ENCODE data around the gene CPXM2. TPM values are rescaled to one million over a fixed set of nuclear protein-coding genes. Genes with fewer than 3 reads are reported as not detected.

Gene CPXM2
- polyA plus RNA-seq, 2 of the 4 experiments (the other 2 are of a cell fraction): not detected

GRCh38 chr10:123929791-123930190 lies 38.2 kb upstream of the CPXM2 start:
- CTCF ChIA-PET: interaction anchor here (1.2 to 1.8 kb wide), 3 partner anchors 32 to 347 kb away, joined by 3 to 6 read pairs (median 4); no protein-coding TSS in a partner anchor
- POLR2A ChIA-PET: no interaction called here

GRCh38 chr10:123928427-123928826 lies 36.8 kb upstream of the CPXM2 start:
- TF ChIP-seq TP53 (CRISPR knock-in tag; IDR thresholded peaks at IDR 0.05): no peak
- TF ChIP-seq BCL3 (IDR thresholded peaks at IDR 0.05): no peak
- TF ChIP-seq NFE2L2 (conservative IDR thresholded peaks at IDR 0.05; ENCODE audit: low read length): no peak
- TF ChIP-seq POLR2A (IDR thresholded peaks at IDR 0.05; ENCODE audit: low read length): no peak
- Histone ChIP-seq H3K27ac (no peak overlapping the region), H3K4me3 (no peak overlapping the region), H3K4me2 (no peak overlapping the region), H3K4me1 (no peaks in the 10 kb centered on the region), H3K9me3 (peaks cover 33% of the 10 kb centered on the region)
- FAIRE-seq (no peak), ATAC-seq (no peak), DNase-seq (ENCODE audit: low read depth in 1 of 2, low spot score in 1 of 2) (no peak)
- ChIA-PET POLR2A (no interaction called here), CTCF (interaction anchor here (1.3 to 1.6 kb wide), 2 partner anchors 9 to 346 kb away, joined by 3 to 5 read pairs; no protein-coding TSS in a partner anchor)
- WGBS (ENCODE audit: missing lambda C conversion rate): 86% methylated on average over 1 of the region's 2 CpGs

More at GRCh38 chr10:123929791-123930190, 38.2 kb upstream of the CPXM2 start:
- H3K4me1 ChIP-seq: no peaks in the 10 kb centered on the region
- no peak for DNase-seq (ENCODE audit: low read depth in 1 of 2, low spot score in 1 of 2)
- H3K4me3 ChIP-seq: no peak overlapping the region
- H3K9me3 ChIP-seq: peaks cover 33% of the 10 kb centered on the region
- no peak overlapping the region for H3K4me2 ChIP-seq
- WGBS (ENCODE audit: missing lambda C conversion rate): 0% methylated on average over 5 of the region's 7 CpGs
- ATAC-seq: no peak
- no peak for TF ChIP-seq MAZ (IDR thresholded peaks at IDR 0.05; ENCODE audit: borderline replicate concordance, low read depth, low read length)
- no peak for TF ChIP-seq ESRRA (IDR thresholded peaks at IDR 0.05; ENCODE audit: borderline replicate concordance, low read length)
- TF ChIP-seq, protein P1, sequence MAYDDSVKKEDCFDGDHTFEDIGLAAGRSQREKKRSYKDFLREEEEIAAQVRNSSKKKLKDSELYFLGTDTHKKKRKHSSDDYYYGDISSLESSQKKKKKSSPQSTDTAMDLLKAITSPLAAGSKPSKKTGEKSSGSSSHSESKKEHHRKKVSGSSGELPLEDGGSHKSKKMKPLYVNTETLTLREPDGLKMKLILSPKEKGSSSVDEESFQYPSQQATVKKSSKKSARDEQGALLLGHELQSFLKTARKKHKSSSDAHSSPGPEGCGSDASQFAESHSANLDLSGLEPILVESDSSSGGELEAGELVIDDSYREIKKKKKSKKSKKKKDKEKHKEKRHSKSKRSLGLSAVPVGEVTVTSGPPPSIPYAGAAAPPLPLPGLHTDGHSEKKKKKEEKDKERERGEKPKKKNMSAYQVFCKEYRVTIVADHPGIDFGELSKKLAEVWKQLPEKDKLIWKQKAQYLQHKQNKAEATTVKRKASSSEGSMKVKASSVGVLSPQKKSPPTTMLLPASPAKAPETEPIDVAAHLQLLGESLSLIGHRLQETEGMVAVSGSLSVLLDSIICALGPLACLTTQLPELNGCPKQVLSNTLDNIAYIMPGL (CRISPR knock-in tag; IDR thresholded peaks at IDR 0.05; ENCODE audit: borderline replicate concordance): no peak
- no peak for TF ChIP-seq MAFK (IDR thresholded peaks at IDR 0.05; ENCODE audit: partially characterized antibody)
- TF ChIP-seq, protein P2, sequence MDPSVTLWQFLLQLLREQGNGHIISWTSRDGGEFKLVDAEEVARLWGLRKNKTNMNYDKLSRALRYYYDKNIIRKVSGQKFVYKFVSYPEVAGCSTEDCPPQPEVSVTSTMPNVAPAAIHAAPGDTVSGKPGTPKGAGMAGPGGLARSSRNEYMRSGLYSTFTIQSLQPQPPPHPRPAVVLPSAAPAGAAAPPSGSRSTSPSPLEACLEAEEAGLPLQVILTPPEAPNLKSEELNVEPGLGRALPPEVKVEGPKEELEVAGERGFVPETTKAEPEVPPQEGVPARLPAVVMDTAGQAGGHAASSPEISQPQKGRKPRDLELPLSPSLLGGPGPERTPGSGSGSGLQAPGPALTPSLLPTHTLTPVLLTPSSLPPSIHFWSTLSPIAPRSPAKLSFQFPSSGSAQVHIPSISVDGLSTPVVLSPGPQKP (IDR thresholded peaks at IDR 0.05; ENCODE audit: low read depth, low read length): no peak
- TF ChIP-seq JUNB (IDR thresholded peaks at IDR 0.05): no peak
- TF ChIP-seq ZSCAN20 (CRISPR knock-in tag; IDR thresholded peaks at IDR 0.05): no peak
- TF ChIP-seq FOXS1 (CRISPR knock-in tag; IDR thresholded peaks at IDR 0.05): no peak
- TF ChIP-seq GATA3 (IDR thresholded peaks at IDR 0.05; ENCODE audit: borderline replicate concordance): no peak
- no peak for TF ChIP-seq JUN (IDR thresholded peaks at IDR 0.05)
- TF ChIP-seq, protein P3, sequence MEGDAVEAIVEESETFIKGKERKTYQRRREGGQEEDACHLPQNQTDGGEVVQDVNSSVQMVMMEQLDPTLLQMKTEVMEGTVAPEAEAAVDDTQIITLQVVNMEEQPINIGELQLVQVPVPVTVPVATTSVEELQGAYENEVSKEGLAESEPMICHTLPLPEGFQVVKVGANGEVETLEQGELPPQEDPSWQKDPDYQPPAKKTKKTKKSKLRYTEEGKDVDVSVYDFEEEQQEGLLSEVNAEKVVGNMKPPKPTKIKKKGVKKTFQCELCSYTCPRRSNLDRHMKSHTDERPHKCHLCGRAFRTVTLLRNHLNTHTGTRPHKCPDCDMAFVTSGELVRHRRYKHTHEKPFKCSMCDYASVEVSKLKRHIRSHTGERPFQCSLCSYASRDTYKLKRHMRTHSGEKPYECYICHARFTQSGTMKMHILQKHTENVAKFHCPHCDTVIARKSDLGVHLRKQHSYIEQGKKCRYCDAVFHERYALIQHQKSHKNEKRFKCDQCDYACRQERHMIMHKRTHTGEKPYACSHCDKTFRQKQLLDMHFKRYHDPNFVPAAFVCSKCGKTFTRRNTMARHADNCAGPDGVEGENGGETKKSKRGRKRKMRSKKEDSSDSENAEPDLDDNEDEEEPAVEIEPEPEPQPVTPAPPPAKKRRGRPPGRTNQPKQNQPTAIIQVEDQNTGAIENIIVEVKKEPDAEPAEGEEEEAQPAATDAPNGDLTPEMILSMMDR (IDR thresholded peaks at IDR 0.05): no peak
- no peak for TF ChIP-seq SMC3 (IDR thresholded peaks at IDR 0.05)
- no peak for TF ChIP-seq CHD4 (IDR thresholded peaks at IDR 0.05; ENCODE audit: borderline replicate concordance)
- no peak for FAIRE-seq
- no peak overlapping the region for H3K27ac ChIP-seq
